HUES48 (cell line): Measurements from ENCODE around the gene JARID2.

Source experiments
- H3K27ac ChIP-seq: one replicate; pipeline ENCODE4 v1.7.0; 2013; ENCODE audit warnings: low read depth, low read length, inconsistent platforms
- H3K27me3 ChIP-seq: 2 replicates; pipeline ENCODE4 v1.6.1; 2013; ENCODE audit warnings: mild to moderate bottlenecking, low read length; ENCODE audit not compliant: control insufficient read depth, insufficient read depth
- H3K36me3 ChIP-seq: 2 replicates; pipeline ENCODE4 v1.6.1; 2013; ENCODE audit warnings: low read length; ENCODE audit not compliant: control insufficient read depth, insufficient read depth
- H3K4me1 ChIP-seq: 2 replicates; pipeline ENCODE4 v1.6.1; 2013; ENCODE audit warnings: mild to moderate bottlenecking, low read length; ENCODE audit not compliant: control insufficient read depth, insufficient read depth
- H3K4me3 ChIP-seq: 2 replicates; pipeline ENCODE4 v1.5.1; 2013; ENCODE audit warnings: mild to moderate bottlenecking, low read depth, low read length
- H3K9ac ChIP-seq: 2 replicates; pipeline ENCODE4 v1.6.1; 2013; ENCODE audit warnings: mild to moderate bottlenecking, low read depth, low read length, moderate library complexity
- H3K9me3 ChIP-seq: 2 replicates; pipeline ENCODE4 v1.6.1; 2013; ENCODE audit warnings: low read length; ENCODE audit not compliant: control insufficient read depth, insufficient read depth

JARID2 gene

DNA sequence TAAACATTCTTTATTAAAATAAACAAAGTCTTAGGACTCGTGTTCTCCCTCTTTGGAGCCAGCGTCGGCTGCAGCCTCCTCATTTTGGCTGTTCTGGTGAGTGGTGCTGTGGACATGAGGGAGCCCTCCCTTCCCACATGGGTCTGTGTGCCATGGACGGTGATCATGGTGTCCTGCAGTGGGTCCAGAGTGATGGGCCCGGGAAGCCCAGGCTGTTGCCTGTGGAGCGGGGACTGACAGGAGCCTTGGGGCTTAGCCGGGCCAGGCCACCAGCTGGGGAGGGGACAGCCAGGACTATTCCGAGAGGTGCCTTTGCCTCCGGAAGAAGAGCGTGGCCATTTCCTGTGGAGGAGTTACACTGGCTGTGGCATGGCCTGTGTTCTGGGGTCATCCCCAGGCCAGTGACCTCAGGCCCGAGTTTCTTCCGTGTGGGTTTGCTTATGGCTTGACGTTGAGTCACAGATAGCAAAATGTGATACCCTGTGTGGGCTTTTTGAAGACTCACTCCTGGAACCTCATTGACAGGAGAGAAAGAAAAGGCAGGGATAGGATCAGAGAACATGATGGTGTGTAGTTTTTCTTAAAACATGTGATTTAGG lies 263.6 kb downstream of the JARID2 start:
- H3K4me3 ChIP-seq: no peak overlapping the region
- H3K27ac ChIP-seq: no peak overlapping the region
- H3K9ac ChIP-seq: no peak overlapping the region
- peaks cover 98% of the 10 kb centered on the region for H3K36me3 ChIP-seq
- H3K9me3 ChIP-seq: no peaks in the 10 kb centered on the region
- H3K4me1 ChIP-seq: peaks cover 24% of the 10 kb centered on the region
- no peaks in the 10 kb centered on the region for H3K27me3 ChIP-seq

DNA sequence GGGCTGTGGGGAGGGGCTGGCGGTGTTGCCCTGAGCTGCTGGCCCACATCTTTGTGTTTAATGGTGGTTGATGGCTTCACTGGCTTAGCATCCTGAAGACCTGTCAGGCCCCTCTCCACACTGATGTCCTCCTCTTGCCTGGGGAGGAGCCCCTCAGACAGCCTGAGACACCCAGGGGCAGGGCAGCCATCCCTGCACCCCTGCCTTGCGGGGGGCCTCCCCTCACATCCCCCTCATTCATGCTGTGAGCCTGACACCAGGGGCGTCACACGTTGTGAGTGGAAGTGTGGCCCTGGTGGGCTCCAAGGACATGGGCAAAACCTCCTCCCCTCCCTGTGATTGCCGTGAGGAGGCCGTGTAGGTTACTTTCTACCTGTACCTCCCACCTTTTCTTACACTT lies 264.3 kb downstream of the JARID2 start:
- Histone ChIP-seq H3K27me3 (no peaks in the 10 kb centered on the region), H3K27ac (no peak overlapping the region), H3K9me3 (no peaks in the 10 kb centered on the region), H3K4me1 (peaks cover 24% of the 10 kb centered on the region), H3K9ac (no peak overlapping the region), H3K36me3 (peaks cover 98% of the 10 kb centered on the region), H3K4me3 (no peak overlapping the region)

DNA sequence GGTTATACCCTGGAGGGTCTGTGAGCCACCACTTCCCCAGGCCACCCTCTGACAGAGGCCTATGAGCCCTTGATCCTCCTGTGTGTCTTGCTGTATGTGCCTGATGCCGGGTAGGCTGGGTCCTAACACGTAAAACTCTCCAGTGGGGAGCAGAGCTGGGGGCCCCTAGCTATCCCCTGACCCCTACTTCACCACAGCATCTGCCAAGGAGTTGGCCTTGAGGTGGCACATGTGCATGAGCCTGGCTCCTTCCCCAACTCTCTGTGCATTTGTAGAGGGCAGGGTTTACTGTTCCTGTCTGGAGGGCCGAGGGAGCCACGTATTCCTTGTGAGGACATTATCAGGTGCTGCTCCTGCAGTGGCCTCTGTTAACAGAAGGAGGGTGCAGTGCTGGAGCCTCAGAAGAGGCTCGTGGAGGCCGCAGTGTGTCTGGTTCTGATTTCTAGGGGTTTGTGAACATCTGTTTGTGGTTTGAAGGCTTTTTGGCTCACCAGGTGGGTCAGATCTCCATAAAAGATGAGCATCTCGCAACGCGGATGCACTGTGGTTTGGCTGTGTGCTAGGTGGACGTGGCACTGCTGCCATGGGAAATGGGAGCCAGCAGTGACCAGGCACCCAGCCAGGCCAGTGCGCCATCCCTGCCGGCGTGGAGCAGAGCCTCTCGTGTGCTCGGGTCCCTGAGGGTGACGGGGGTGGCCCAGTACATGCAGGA lies 264.8 kb downstream of the JARID2 start:
- H3K36me3 ChIP-seq: peaks cover 98% of the 10 kb centered on the region

DNA sequence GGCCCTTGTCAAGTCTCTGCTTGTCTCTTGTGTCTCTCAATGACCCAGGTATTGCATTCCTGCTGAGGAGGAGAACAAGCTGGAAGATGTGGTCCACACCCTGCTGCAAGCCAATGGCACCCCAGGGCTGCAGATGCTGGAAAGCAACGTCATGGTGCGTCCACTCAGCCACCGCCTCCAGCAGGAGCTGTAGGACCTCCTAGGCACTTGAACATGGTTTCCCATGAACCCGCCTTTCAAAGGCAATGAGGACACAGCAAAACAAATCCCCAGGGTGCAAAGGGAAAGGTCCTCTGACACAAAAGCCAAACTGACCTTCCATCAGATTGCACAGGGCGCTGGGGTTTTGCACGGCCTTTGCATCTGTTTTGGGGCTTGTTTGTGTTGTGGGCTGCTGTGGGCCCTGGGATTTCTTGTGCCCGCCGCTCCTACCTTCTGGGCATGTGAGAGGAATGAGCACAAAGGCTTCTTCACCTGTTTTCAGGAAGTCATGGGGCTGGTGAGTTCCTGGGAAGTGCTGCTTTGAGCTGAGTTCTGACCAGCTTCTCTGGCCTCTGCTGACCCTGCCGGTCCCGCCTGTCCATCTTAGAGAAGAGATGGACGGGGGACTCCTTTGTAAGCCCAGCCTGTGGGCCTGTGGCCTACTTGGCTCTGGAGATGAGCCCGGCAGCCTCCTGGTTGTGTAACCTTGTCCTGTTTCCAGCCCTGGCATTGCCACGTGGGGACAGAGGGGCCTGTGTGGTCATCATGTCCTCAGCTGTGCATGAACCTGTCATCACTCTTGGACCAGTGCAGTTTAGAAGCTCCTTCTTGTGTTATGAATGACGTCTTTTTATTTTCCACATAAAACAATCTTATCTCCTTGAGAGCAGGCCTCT lies 265.6 kb downstream of the JARID2 start:
- no peaks in the 10 kb centered on the region for H3K9me3 ChIP-seq
- peaks cover 98% of the 10 kb centered on the region for H3K36me3 ChIP-seq
- H3K4me1 ChIP-seq: peaks cover 21% of the 10 kb centered on the region
- H3K27ac ChIP-seq: no peak overlapping the region
- H3K27me3 ChIP-seq: no peaks in the 10 kb centered on the region
- H3K4me3 ChIP-seq: no peak overlapping the region
- H3K9ac ChIP-seq: no peak overlapping the region

More for the DNA sequence above, 264.8 kb downstream of the JARID2 start:
- Histone ChIP-seq H3K4me3 (no peak overlapping the region), H3K4me1 (peaks cover 24% of the 10 kb centered on the region), H3K9ac (no peak overlapping the region), H3K9me3 (no peaks in the 10 kb centered on the region), H3K27ac (no peak overlapping the region), H3K27me3 (no peaks in the 10 kb centered on the region)

DNA sequence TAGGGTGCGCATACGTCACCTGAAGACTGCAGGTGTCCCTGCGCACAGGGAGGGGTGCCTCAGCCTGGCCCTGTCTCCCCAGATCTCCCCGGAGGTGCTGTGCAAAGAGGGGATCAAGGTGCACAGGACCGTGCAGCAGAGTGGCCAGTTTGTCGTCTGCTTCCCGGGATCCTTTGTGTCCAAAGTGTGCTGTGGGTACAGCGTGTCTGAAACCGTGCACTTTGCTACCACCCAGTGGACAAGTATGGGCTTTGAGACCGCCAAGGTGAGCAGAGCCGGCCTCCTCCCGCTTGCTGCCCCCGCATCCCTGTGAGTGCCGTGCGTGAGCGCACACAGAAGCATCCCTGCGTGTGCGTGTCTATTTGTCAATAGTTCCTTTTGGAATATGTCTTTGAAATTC lies 266.3 kb downstream of the JARID2 start:
- Histone ChIP-seq H3K27ac (no peak overlapping the region), H3K27me3 (no peaks in the 10 kb centered on the region), H3K9me3 (no peaks in the 10 kb centered on the region), H3K4me3 (no peak overlapping the region), H3K36me3 (peaks cover 98% of the 10 kb centered on the region), H3K9ac (no peak overlapping the region), H3K4me1 (peaks cover 15% of the 10 kb centered on the region)

DNA sequence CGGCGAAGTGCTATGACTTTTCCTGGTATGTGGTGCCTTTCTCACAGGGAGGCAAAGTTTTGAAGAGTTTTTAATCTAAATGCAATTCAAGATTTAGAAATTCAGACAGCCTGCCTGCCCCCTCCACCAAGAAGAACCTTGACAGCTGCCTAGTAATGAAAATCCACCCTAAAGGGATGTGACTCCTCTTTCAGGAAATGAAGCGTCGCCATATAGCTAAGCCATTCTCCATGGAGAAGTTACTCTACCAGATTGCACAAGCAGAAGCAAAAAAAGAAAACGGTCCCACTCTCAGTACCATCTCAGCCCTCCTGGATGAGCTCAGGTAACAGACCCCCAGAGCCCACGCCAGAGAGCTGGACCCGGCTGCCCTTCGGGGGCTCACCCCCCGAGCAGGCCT lies 266.9 kb downstream of the JARID2 start:
- no peak overlapping the region for H3K9ac ChIP-seq
- no peak overlapping the region for H3K4me3 ChIP-seq
- H3K9me3 ChIP-seq: no peaks in the 10 kb centered on the region
- H3K36me3 ChIP-seq: peaks cover 98% of the 10 kb centered on the region
- no peaks in the 10 kb centered on the region for H3K27me3 ChIP-seq
- H3K27ac ChIP-seq: no peak overlapping the region
- peaks cover 11% of the 10 kb centered on the region for H3K4me1 ChIP-seq

DNA sequence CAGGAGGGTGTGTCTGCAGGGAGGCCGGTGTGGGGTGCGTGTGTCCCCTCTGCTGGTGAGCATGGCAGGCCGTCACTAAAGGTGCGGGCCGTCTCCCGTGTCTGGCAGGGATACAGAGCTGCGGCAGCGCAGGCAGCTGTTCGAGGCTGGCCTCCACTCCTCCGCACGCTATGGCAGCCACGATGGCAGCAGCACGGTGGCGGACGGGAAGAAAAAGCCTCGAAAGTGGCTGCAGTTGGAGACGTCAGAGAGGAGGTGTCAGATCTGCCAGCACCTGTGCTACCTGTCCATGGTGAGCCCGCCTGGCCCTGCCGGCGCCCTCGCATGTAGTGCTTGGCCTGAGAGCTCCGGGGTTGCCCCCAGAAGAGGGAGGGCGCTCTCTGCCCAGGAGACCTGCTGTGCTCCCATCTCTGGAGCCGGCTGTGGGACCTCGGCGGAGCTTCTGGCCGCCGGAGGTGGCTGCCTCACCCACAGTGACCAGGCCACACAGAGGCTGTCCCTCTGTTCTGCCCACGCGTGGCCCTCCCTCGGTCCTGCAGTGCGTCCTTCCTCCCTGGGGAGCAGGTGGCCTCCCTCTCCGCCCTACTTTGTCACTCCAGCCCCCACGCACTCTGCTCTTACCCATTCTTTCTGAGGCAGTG lies 267.4 kb downstream of the JARID2 start:
- no peak overlapping the region for H3K27ac ChIP-seq
- H3K4me3 ChIP-seq: no peak overlapping the region
- H3K9me3 ChIP-seq: no peaks in the 10 kb centered on the region
- H3K9ac ChIP-seq: no peak overlapping the region
- no peaks in the 10 kb centered on the region for H3K27me3 ChIP-seq
- H3K4me1 ChIP-seq: peaks cover 7% of the 10 kb centered on the region
- peaks cover 98% of the 10 kb centered on the region for H3K36me3 ChIP-seq

DNA sequence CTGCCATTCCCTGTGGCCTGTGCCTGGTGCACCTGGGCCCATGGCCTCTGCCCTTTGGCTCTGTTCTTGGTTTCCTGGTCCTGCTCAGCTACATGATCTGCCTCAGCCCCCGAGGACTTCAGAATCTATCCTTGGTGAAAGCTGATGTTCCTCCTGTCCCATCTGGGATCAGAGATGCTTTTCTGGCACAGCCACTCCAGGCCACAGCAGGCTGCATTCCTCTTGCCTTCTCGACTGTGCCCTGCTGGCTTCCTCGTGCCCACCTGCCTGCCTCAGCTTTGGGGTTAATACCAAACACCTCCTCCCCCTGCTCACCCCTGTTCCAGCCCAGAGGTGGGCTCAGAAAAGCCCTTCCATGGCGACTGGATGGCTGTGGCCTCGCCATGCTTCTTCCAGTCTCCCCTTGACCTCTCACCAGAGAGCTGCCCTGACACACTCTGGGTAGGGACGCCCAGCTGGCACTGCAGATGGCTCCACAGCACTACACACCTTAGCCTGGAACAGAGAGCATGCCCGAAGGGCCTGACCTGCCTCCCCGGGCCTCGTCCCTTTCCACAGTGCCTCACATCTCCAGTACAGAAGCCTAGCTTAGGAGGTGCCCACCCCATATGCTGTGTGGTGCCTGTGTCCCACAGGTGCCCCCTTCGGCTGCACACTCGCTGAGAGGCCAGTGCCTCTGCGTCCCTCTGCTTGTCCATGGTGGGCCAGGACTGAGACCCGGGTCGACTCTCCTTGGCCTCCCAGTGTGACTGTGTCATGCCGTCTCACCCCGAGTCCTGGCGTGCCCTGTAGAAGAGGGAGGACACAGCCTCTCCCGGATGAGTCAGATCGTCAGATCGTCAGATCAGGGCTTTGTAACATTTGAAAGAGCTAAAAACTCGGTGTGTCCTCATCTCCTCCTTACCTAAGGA lies 268.2 kb downstream of the JARID2 start:
- Histone ChIP-seq H3K9me3 (no peaks in the 10 kb centered on the region), H3K9ac (no peak overlapping the region), H3K27me3 (no peaks in the 10 kb centered on the region), H3K36me3 (peaks cover 98% of the 10 kb centered on the region), H3K27ac (no peak overlapping the region), H3K4me1 (no peaks in the 10 kb centered on the region), H3K4me3 (no peak overlapping the region)

DNA sequence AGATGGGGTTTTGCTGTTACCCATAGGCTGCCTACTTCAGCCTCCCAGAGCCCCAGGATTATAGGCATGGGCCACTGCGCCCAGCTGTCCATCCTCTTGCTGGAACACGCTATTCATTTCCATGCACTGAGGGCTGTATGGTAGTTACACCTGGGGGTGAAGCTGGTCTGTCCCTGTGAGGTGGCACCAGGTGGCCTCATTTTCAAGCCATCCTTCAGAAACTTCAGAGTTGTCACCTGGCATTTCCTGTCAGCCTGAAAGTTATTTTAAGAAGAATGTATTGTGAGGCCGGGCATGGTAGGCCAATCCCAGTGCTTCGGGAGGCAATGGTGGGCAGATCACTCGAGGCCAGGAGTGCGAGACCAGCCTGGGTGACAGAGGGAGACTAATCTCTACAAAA lies 269.4 kb downstream of the JARID2 start:
- Histone ChIP-seq H3K4me3 (no peak overlapping the region), H3K9me3 (no peaks in the 10 kb centered on the region), H3K27me3 (no peaks in the 10 kb centered on the region), H3K9ac (no peak overlapping the region), H3K27ac (no peak overlapping the region), H3K4me1 (no peaks in the 10 kb centered on the region), H3K36me3 (peaks cover 100% of the 10 kb centered on the region)

DNA sequence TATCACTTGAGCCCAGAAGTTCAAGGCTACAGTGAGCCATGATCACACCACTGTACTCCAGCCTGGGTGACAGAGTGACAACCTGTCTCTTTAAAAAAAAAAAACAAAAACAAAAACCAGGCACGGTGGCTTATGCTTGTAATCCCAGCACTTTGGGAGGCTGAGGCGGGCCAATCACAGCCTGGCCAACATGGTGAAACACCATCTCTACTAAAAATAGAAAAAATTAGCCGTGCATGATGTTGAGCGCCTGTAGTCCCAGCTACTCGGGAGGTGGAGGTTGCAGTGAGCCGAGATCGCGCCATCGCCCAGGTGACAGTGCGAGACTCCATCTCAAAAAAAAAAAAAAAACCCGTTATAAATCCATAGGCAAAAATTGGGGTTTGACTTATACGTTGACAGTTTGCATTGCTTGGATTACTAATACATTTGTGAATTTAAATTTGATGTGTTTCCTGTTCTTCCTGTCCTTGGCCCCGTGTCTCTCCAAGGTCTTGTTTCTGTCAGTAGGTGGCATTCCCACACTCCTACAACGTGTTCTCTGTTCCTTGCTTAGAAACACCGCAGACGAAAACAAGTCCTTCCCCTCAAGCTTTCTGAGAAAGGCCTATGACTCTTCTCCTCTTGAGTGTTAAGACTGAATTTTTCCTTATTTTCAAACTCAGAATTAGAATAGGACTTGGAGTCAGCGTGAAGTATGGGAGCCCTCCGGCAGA lies 269.9 kb downstream of the JARID2 start:
- Histone ChIP-seq H3K9me3 (no peaks in the 10 kb centered on the region), H3K36me3 (peaks cover 100% of the 10 kb centered on the region), H3K4me3 (no peak overlapping the region), H3K27me3 (no peaks in the 10 kb centered on the region), H3K27ac (no peak overlapping the region), H3K9ac (no peak overlapping the region), H3K4me1 (no peaks in the 10 kb centered on the region)
